Common myeloid progenitor, CD34-positive (primary cell): ENCODE data around the gene SLC6A8.
A peak's percentile ranks its signal among the peaks of the same experiment; 100 is the strongest.
"Not testable (repeated sequence)": the region's sequence is repeated elsewhere in the genome, so short reads cannot be mapped to it uniquely, and the experiment has no call there.

Experiments
- CTCF ChIA-PET: fragments of 350-600 bp; sonication (Branson Sonifier 250); formaldehyde crosslinking; loops from one replicate; lab custom pipeline; 2021; ENCODE audit warnings: antibody characterized with exemption; lab: Charles Lee
- POLR2A ChIA-PET: fragments of 350-600 bp; sonication (Branson Sonifier 250); formaldehyde crosslinking; loops from one replicate; lab custom pipeline; 2021; ENCODE audit warnings: antibody characterized with exemption; lab: Charles Lee
- DNase-seq, 3 donors: peaks; one replicate each; pipeline versions ENCODE4 v3.0.0 to v3.0.0-alpha.2; 2013
- H3K27ac ChIP-seq, 2 experiments: 1 replicate in 1 of 2; 2 replicates in 1 of 2; pipeline ENCODE4 v1.7.0; 2013; ENCODE audit warnings: inconsistent platforms in 2 of 2, low read length in 2 of 2, mild to moderate bottlenecking in 2 of 2, low read depth in 1 of 2, moderate library complexity in 1 of 2; ENCODE audit not compliant: severe bottlenecking in 2 of 2, insufficient read depth in 1 of 2, poor library complexity in 1 of 2
- H3K27me3 ChIP-seq, 5 experiments: replicated peaks in 2 of 5; 1 replicate in 3 of 5; 2 replicates in 2 of 5; pipeline versions ENCODE4 v1.6.1 to v1.7.0; 2013; ENCODE audit warnings: low read length in 4 of 5, mild to moderate bottlenecking in 2 of 5, moderate library complexity in 2 of 5, inconsistent platforms in 1 of 5; ENCODE audit not compliant: insufficient read depth in 5 of 5, control insufficient read depth in 4 of 5
- H3K36me3 ChIP-seq, 4 experiments: 1 replicate in 2 of 4; 2 replicates in 2 of 4; pipeline versions ENCODE4 v1.6.1 to v1.7.0; 2013; ENCODE audit warnings: low read length in 3 of 4, control low read depth in 1 of 4, mild to moderate bottlenecking in 1 of 4; ENCODE audit not compliant: control insufficient read depth in 4 of 4, insufficient read depth in 4 of 4
- H3K4me1 ChIP-seq, 4 experiments: 1 replicate in 3 of 4; 2 replicates in 1 of 4; pipeline versions ENCODE4 v1.6.1 to v1.7.1; 2013; ENCODE audit warnings: low read length in 3 of 4, mild to moderate bottlenecking in 3 of 4, control low read depth in 1 of 4, inconsistent platforms in 1 of 4, moderate library complexity in 1 of 4; ENCODE audit not compliant: control insufficient read depth in 4 of 4, insufficient read depth in 4 of 4; ENCODE audit errors: control extremely low read depth in 1 of 4
- H3K4me3 ChIP-seq, 7 experiments: 1 replicate in 4 of 7; 2 replicates in 3 of 7; pipeline versions ENCODE4 v1.5.1 to v1.7.0; 2013; ENCODE audit warnings: mild to moderate bottlenecking in 7 of 7, low read length in 6 of 7, moderate library complexity in 6 of 7, inconsistent platforms in 2 of 7, low read depth in 2 of 7, control low read depth in 1 of 7; ENCODE audit not compliant: insufficient read depth in 4 of 7, control insufficient read depth in 1 of 7; ENCODE audit errors: extremely low read depth in 1 of 7
- H3K9me3 ChIP-seq, 5 experiments: 1 replicate in 4 of 5; 2 replicates in 1 of 5; pipeline versions ENCODE4 v1.6.1 to v1.7.1; 2013; ENCODE audit warnings: low read length in 4 of 5, mild to moderate bottlenecking in 2 of 5, inconsistent platforms in 1 of 5, low read depth in 1 of 5, moderate library complexity in 1 of 5; ENCODE audit not compliant: control insufficient read depth in 4 of 5, insufficient read depth in 2 of 5; ENCODE audit errors: control extremely low read depth in 1 of 5
- WGBS: methylation state at CpG from one replicate; pipeline ENCODE4 v1.1.5; 2013; ENCODE audit not compliant: insufficient coverage; 5-methylcytosine and 5-hydroxymethylcytosine counted together

Gene SLC6A8

GRCh38 chrX:153689654-153690465 lies 2.1 kb downstream of the SLC6A8 start:
- H3K4me3 ChIP-seq, result no peak overlapping the region
- peaks cover 0 to 55% (median 0%) of the 10 kb centered on the region in 5 experiments for H3K27me3 ChIP-seq
- CTCF ChIA-PET, result no interaction called here
- no peak overlapping the region for H3K27ac ChIP-seq
- H3K36me3 ChIP-seq, result no peaks in the 10 kb centered on the region
- H3K4me1 ChIP-seq, result peaks cover 0 to 3% (median 0%) of the 10 kb centered on the region in 4 experiments
- 88% methylated on average over 18 of the region's 19 CpGs for WGBS
- H3K9me3 ChIP-seq, result no peaks in the 10 kb centered on the region
- POLR2A ChIA-PET, result no interaction called here
- peak in 1 of 3 donors; percentile 17 for DNase-seq

- H3K36me3 ChIP-seq, result no peaks in the 10 kb centered on the region
- no peak for DNase-seq
- H3K4me3 ChIP-seq, result no peak overlapping the region
- POLR2A ChIA-PET, result no interaction called here
- H3K4me1 ChIP-seq, result peaks cover 0 to 3% (median 0%) of the 10 kb centered on the region in 4 experiments
- 76% methylated on average over 9 of the region's 14 CpGs for WGBS
- no peaks in the 10 kb centered on the region for H3K9me3 ChIP-seq
- CTCF ChIA-PET, result no interaction called here
- H3K27me3 ChIP-seq, result peaks cover 0 to 49% (median 0%) of the 10 kb centered on the region in 5 experiments
- H3K27ac ChIP-seq, result no peak overlapping the region
These were observed 2.7 kb downstream of the SLC6A8 start for GRCh38 chrX:153690466-153690865.

GRCh38 chrX:153691032-153691827 lies 3.5 kb downstream of the SLC6A8 start:
- H3K4me1 ChIP-seq, H3K36me3 ChIP-seq, H3K4me3 ChIP-seq, H3K9me3 ChIP-seq, DNase-seq, H3K27ac ChIP-seq, CTCF ChIA-PET, POLR2A ChIA-PET: not testable (repeated sequence)
- WGBS, result 96% methylated on average over 12 of the region's 21 CpGs
- H3K27me3 ChIP-seq, result peaks cover 0 to 41% (median 0%) of the 10 kb centered on the region in 5 experiments

- no peak overlapping the region for H3K4me3 ChIP-seq
- H3K27ac ChIP-seq, result no peak overlapping the region
- no peaks in the 10 kb centered on the region for H3K36me3 ChIP-seq
- H3K4me1 ChIP-seq, result peaks cover 0 to 3% (median 0%) of the 10 kb centered on the region in 4 experiments
- no peaks in the 10 kb centered on the region for H3K9me3 ChIP-seq
- CTCF ChIA-PET, result no interaction called here
- no peak for DNase-seq
- POLR2A ChIA-PET, result no interaction called here
- WGBS, result 80% methylated on average over 1 of the region's 4 CpGs
- H3K27me3 ChIP-seq, result peaks cover 0 to 34% (median 0%) of the 10 kb centered on the region in 5 experiments
These were observed 4.3 kb downstream of the SLC6A8 start for GRCh38 chrX:153692003-153692402.

GRCh38 chrX:153692611-153693156 lies 5.0 kb downstream of the SLC6A8 start:
- ChIA-PET POLR2A (no interaction called here), CTCF (interaction anchor here (0.7 kb wide), 1 partner anchor 16 kb away, joined by 3 read pairs; no protein-coding TSS in a partner anchor)
- DNase-seq, result no peak
- peaks cover 0 to 2% (median 0%) of the 10 kb centered on the region in 4 experiments for H3K4me1 ChIP-seq
- H3K36me3 ChIP-seq, result peaks cover 0 to 5% (median 0%) of the 10 kb centered on the region in 4 experiments
- H3K27ac ChIP-seq, result no peak overlapping the region
- H3K9me3 ChIP-seq, result no peaks in the 10 kb centered on the region
- H3K27me3 ChIP-seq, result peaks cover 0 to 31% (median 0%) of the 10 kb centered on the region in 5 experiments
- WGBS, result 76% methylated on average over 21 of the region's 24 CpGs
- H3K4me3 ChIP-seq, result no peak overlapping the region

GRCh38 chrX:153693216-153694086 lies 5.7 kb downstream of the SLC6A8 start:
- peaks cover 0 to 7% (median 0%) of the 10 kb centered on the region in 4 experiments for H3K36me3 ChIP-seq
- CTCF ChIA-PET, result interaction anchor here (0.7 kb wide), 1 partner anchor 15 kb away, joined by 3 read pairs; no protein-coding TSS in a partner anchor
- H3K27ac ChIP-seq, result no peak overlapping the region
- POLR2A ChIA-PET, result no interaction called here
- H3K4me3 ChIP-seq, result no peak overlapping the region
- WGBS, result 86% methylated on average over 17 of the region's 31 CpGs
- peaks cover 0 to 30% (median 0%) of the 10 kb centered on the region in 5 experiments for H3K27me3 ChIP-seq
- H3K4me1 ChIP-seq, result peaks cover 0 to 2% (median 0%) of the 10 kb centered on the region in 4 experiments
- H3K9me3 ChIP-seq, result no peaks in the 10 kb centered on the region
- no peak for DNase-seq
